Stomach (tissue), 4 donors: Measurements from ENCODE around the gene CRADD.

ENCODE experiments used
- CTCF ChIP-seq, 7 experiments: fragments of 450-650 bp in 4 of 7; fragments of 200-600 bp in 3 of 7; sonication (generic) in 3 of 7; IDR thresholded peaks; one replicate each; pipeline ENCODE4 v1.5.1; 2016 to 2019; ENCODE audit warnings: antibody characterized with exemption in 7 of 7, control low read depth in 2 of 7, mild to moderate bottlenecking in 1 of 7
- EP300 ChIP-seq: sonication (generic); formaldehyde crosslinking; IDR thresholded peaks from one replicate; pipeline ENCODE4 v1.6.1; 2017; ENCODE audit warnings: antibody characterized with exemption
- POLR2A ChIP-seq, 4 donors: fragments of 450-650 bp; IDR thresholded peaks; one replicate each; pipeline ENCODE4 v1.6.1; 2016; ENCODE audit warnings: antibody characterized with exemption in 4 of 4, control low read depth in 2 of 4, mild to moderate bottlenecking in 1 of 4, moderate library complexity in 1 of 4
- POLR2AphosphoS5 ChIP-seq, 3 donors: sonication (generic); formaldehyde crosslinking; IDR thresholded peaks; one replicate each; pipeline ENCODE4 v1.6.1; 2016; ENCODE audit warnings: antibody characterized with exemption in 3 of 3

- TF ChIP-seq CTCF (IDR thresholded peaks at IDR 0.05), result no peak
- TF ChIP-seq POLR2A (IDR thresholded peaks at IDR 0.05), result no peak
- TF ChIP-seq POLR2AphosphoS5 (IDR thresholded peaks at IDR 0.05), result no peak
- no peak for TF ChIP-seq EP300
Observed at GRCh38 chr12:93855261-93855660, 178.1 kb downstream of the CRADD start.
